ENCODE measurements around the gene ZP4. TPM values are rescaled to one million over a fixed set of nuclear protein-coding genes. Genes with fewer than 3 reads are reported as not detected.

ZP4 gene, protein sequence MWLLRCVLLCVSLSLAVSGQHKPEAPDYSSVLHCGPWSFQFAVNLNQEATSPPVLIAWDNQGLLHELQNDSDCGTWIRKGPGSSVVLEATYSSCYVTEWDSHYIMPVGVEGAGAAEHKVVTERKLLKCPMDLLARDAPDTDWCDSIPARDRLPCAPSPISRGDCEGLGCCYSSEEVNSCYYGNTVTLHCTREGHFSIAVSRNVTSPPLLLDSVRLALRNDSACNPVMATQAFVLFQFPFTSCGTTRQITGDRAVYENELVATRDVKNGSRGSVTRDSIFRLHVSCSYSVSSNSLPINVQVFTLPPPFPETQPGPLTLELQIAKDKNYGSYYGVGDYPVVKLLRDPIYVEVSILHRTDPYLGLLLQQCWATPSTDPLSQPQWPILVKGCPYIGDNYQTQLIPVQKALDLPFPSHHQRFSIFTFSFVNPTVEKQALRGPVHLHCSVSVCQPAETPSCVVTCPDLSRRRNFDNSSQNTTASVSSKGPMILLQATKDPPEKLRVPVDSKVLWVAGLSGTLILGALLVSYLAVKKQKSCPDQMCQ
- not detected in 2 replicates for total RNA-seq

DNA sequence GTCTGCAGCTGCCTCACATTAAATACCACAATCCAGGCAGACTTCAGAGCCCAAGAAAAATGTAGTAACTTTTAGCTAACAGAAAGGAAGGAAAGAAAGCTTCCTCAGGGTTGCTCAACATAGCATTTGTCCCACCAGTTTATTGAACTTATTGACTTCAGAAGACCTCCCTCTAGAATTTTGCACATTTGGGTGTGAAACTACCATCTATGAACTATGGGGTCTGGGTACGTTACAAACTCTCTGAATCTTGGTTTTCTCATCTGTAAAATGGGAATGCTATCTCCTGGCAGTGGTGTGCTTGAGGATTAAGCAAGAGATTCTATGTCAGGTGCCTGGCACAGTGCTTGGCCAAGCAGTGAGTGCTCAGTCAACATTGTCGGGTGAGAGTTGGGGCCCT is at the start of gene ZP4:
ZP4 (minus strand) TSS at position 101 of the 400 bp plus-strand sequence. CDS start 287 bp downstream, outside the sequence.
- H4K20me1 ChIP-seq (ENCODE audit: insufficient read depth, low read length) = no peaks in the 10 kb centered on the region
- H3K4me3 ChIP-seq (ENCODE audit: insufficient read depth, low read length) = no peak within 1 kb of the TSS
- no peaks in the 10 kb centered on the region for H3K4me1 ChIP-seq (ENCODE audit: insufficient read depth, low read length)
- no peak within 1 kb of the TSS for H2AFZ ChIP-seq (ENCODE audit: low read length)
- no peaks in the 10 kb centered on the region for H3K9me3 ChIP-seq (ENCODE audit: low read depth, low read length)
- H3K27ac ChIP-seq (ENCODE audit: low read depth, low read length) = no peak within 1 kb of the TSS
- no peak within 1 kb of the TSS for H3K4me2 ChIP-seq (ENCODE audit: insufficient read depth, low read length)
- H3K79me2 ChIP-seq (ENCODE audit: insufficient read depth, low read length) = no peaks in the 10 kb centered on the region
- TF ChIP-seq, protein P1, sequence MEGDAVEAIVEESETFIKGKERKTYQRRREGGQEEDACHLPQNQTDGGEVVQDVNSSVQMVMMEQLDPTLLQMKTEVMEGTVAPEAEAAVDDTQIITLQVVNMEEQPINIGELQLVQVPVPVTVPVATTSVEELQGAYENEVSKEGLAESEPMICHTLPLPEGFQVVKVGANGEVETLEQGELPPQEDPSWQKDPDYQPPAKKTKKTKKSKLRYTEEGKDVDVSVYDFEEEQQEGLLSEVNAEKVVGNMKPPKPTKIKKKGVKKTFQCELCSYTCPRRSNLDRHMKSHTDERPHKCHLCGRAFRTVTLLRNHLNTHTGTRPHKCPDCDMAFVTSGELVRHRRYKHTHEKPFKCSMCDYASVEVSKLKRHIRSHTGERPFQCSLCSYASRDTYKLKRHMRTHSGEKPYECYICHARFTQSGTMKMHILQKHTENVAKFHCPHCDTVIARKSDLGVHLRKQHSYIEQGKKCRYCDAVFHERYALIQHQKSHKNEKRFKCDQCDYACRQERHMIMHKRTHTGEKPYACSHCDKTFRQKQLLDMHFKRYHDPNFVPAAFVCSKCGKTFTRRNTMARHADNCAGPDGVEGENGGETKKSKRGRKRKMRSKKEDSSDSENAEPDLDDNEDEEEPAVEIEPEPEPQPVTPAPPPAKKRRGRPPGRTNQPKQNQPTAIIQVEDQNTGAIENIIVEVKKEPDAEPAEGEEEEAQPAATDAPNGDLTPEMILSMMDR (IDR thresholded peaks at IDR 0.05; ENCODE audit: extremely low read depth, low read depth, low read length) = no peak
- no peak for DNase-seq (ENCODE audit: insufficient read length, low spot score, missing footprints)
- H3K36me3 ChIP-seq (ENCODE audit: insufficient read depth, low read length) = no peaks in the 10 kb centered on the region
- H3K27me3 ChIP-seq (ENCODE audit: insufficient read depth, low read length) = no peaks in the 10 kb centered on the region

DNA sequence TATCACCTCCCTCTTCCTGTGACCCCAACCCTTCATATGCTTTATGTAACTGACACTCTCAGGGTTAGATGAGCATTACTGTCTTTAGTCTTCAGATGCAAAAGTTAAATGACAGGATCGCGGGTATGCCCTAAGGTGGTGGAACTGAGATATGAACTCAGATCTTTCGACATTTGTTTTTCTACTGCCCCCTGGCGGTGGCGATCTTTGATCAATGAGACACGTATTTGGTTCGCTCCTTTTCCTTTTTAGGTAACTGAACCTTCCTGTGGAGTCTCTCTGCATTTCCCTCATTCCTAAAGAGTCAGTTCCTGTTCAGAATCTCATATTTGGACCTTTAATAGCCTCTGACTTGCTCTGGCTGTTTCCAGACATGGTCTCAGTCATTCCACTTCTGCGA is 47.8 kb upstream of the ZP4 start:
- Histone ChIP-seq H3K79me2 (ENCODE audit: insufficient read depth, low read length) (no peaks in the 10 kb centered on the region), H3K4me1 (ENCODE audit: insufficient read depth, low read length) (no peaks in the 10 kb centered on the region), H3K27ac (ENCODE audit: low read depth, low read length) (no peak overlapping the region), H4K20me1 (ENCODE audit: insufficient read depth, low read length) (no peaks in the 10 kb centered on the region), H3K36me3 (ENCODE audit: insufficient read depth, low read length) (no peaks in the 10 kb centered on the region), H3K4me2 (ENCODE audit: insufficient read depth, low read length) (no peak overlapping the region), H3K27me3 (ENCODE audit: insufficient read depth, low read length) (no peaks in the 10 kb centered on the region), H3K4me3 (ENCODE audit: insufficient read depth, low read length) (no peak overlapping the region), H2AFZ (ENCODE audit: low read length) (no peak overlapping the region), H3K9me3 (ENCODE audit: low read depth, low read length) (no peaks in the 10 kb centered on the region)
- TF ChIP-seq, protein P1 (IDR thresholded peaks at IDR 0.05; ENCODE audit: extremely low read depth, low read depth, low read length) = no peak
- DNase-seq (ENCODE audit: insufficient read length, low spot score, missing footprints) = no peak

DNA sequence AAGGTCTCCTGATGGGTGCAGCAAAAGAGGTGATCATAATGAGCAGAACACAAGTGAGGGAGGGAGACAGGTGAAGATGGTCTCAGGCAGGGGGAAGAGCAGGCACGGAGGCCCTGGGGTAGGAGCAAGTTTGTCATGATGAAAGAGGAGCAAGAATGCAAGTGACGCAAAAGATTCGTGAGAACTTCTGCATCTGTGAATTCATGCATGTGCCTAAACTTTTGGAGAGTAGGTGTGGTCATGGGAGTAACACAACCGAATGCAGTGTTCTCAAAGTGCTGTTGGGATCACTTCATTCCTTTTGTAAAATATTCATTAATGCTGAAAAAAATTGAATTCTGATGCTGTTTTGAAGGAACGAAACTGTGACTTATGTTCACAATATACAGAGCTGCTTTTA is 47.3 kb upstream of the ZP4 start:
- H3K4me3 ChIP-seq (ENCODE audit: insufficient read depth, low read length) = no peak overlapping the region
- H4K20me1 ChIP-seq (ENCODE audit: insufficient read depth, low read length) = no peaks in the 10 kb centered on the region
- H3K4me1 ChIP-seq (ENCODE audit: insufficient read depth, low read length) = no peaks in the 10 kb centered on the region
- no peaks in the 10 kb centered on the region for H3K36me3 ChIP-seq (ENCODE audit: insufficient read depth, low read length)
- DNase-seq (ENCODE audit: insufficient read length, low spot score, missing footprints) = no peak
- no peaks in the 10 kb centered on the region for H3K9me3 ChIP-seq (ENCODE audit: low read depth, low read length)
- H3K27me3 ChIP-seq (ENCODE audit: insufficient read depth, low read length) = no peaks in the 10 kb centered on the region
- no peak overlapping the region for H3K27ac ChIP-seq (ENCODE audit: low read depth, low read length)
- H3K79me2 ChIP-seq (ENCODE audit: insufficient read depth, low read length) = no peaks in the 10 kb centered on the region
- TF ChIP-seq, protein P1 (IDR thresholded peaks at IDR 0.05; ENCODE audit: extremely low read depth, low read depth, low read length) = no peak
- no peak overlapping the region for H2AFZ ChIP-seq (ENCODE audit: low read length)
- H3K4me2 ChIP-seq (ENCODE audit: insufficient read depth, low read length) = no peak overlapping the region

DNA sequence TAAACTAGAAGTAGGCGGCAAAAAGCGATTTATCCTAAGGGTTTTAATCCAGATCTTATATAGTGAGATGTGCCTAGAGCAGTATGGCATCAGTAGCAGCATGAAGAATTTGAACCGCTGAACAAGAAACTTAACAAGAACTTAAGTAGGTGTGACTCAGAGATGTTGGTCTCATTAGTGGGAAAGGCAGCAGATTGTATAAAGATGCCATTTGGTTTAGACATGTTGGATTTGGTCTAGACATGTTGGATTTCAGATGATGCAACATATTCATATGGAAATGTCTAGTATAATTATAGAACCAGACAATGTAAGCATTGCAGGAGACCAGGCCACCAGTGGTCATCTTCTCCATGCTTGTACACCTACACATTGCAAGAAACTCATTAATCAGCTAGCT is 42.1 kb upstream of the ZP4 start:
- Histone ChIP-seq H3K9me3 (ENCODE audit: low read depth, low read length) (no peaks in the 10 kb centered on the region), H2AFZ (ENCODE audit: low read length) (no peak overlapping the region), H3K27me3 (ENCODE audit: insufficient read depth, low read length) (no peaks in the 10 kb centered on the region), H3K27ac (ENCODE audit: low read depth, low read length) (no peak overlapping the region), H3K79me2 (ENCODE audit: insufficient read depth, low read length) (no peaks in the 10 kb centered on the region), H4K20me1 (ENCODE audit: insufficient read depth, low read length) (no peaks in the 10 kb centered on the region), H3K36me3 (ENCODE audit: insufficient read depth, low read length) (no peaks in the 10 kb centered on the region), H3K4me2 (ENCODE audit: insufficient read depth, low read length) (no peak overlapping the region), H3K4me1 (ENCODE audit: insufficient read depth, low read length) (no peaks in the 10 kb centered on the region), H3K4me3 (ENCODE audit: insufficient read depth, low read length) (no peak overlapping the region)
- no peak for DNase-seq (ENCODE audit: insufficient read length, low spot score, missing footprints)
- TF ChIP-seq, protein P1 (IDR thresholded peaks at IDR 0.05; ENCODE audit: extremely low read depth, low read depth, low read length) = no peak

Data from osteoblast (primary cell).